ENCODE measurements around the gene DAG1. TPM values are rescaled to one million over a fixed set of nuclear protein-coding genes. Genes with fewer than 3 reads are reported as not detected.

DAG1 gene
- total RNA-seq, 1 donor from 2014 or later, result 46.8 TPM

- Mint-ChIP-seq H3K4me3 (ENCODE audit: unreplicated experiment) (peak overlapping the region; percentile 98), H3K4me1 (ENCODE audit: low read depth, unreplicated experiment) (peaks cover 4% of the 10 kb centered on the region), H3K27ac (ENCODE audit: unreplicated experiment) (no peak overlapping the region), H3K9me3 (ENCODE audit: unreplicated experiment) (peaks cover 4% of the 10 kb centered on the region), H3K27me3 (ENCODE audit: unreplicated experiment) (peaks cover 5% of the 10 kb centered on the region), H3K36me3 (ENCODE audit: unreplicated experiment) (peaks cover 4% of the 10 kb centered on the region)
- no peak for TF ChIP-seq CTCF (IDR thresholded peaks at IDR 0.05; ENCODE audit: partially characterized antibody, unreplicated experiment)
- DNase-seq, result no peak
Observed at GRCh38 chr3:49427586-49427985, 42.5 kb upstream of the DAG1 start.

GRCh38 chr3:49428752-49429080, 41.4 kb upstream of the DAG1 start:
- TF ChIP-seq CTCF (IDR thresholded peaks at IDR 0.05; ENCODE audit: partially characterized antibody, unreplicated experiment), result no peak
- H3K4me1 Mint-ChIP-seq (ENCODE audit: low read depth, unreplicated experiment), result no peaks in the 10 kb centered on the region
- H3K4me3 Mint-ChIP-seq (ENCODE audit: unreplicated experiment), result peak overlapping the region; percentile 98
- H3K27me3 Mint-ChIP-seq (ENCODE audit: unreplicated experiment), result peaks cover 5% of the 10 kb centered on the region
- peaks cover 4% of the 10 kb centered on the region for H3K9me3 Mint-ChIP-seq (ENCODE audit: unreplicated experiment)
- peak overlapping the region; percentile 44 for H3K27ac Mint-ChIP-seq (ENCODE audit: unreplicated experiment)
- no peaks in the 10 kb centered on the region for H3K36me3 Mint-ChIP-seq (ENCODE audit: unreplicated experiment)
- no peak for DNase-seq

- H3K27ac Mint-ChIP-seq (ENCODE audit: unreplicated experiment), result no peak overlapping the region
- no peak for TF ChIP-seq CTCF (IDR thresholded peaks at IDR 0.05; ENCODE audit: partially characterized antibody, unreplicated experiment)
- no peak for DNase-seq
- no peaks in the 10 kb centered on the region for H3K36me3 Mint-ChIP-seq (ENCODE audit: unreplicated experiment)
- no peaks in the 10 kb centered on the region for H3K27me3 Mint-ChIP-seq (ENCODE audit: unreplicated experiment)
- no peak overlapping the region for H3K4me3 Mint-ChIP-seq (ENCODE audit: unreplicated experiment)
- H3K9me3 Mint-ChIP-seq (ENCODE audit: unreplicated experiment), result no peaks in the 10 kb centered on the region
- no peaks in the 10 kb centered on the region for H3K4me1 Mint-ChIP-seq (ENCODE audit: low read depth, unreplicated experiment)
Observed at GRCh38 chr3:49434731-49435130, 35.3 kb upstream of the DAG1 start.

- H3K9me3 Mint-ChIP-seq (ENCODE audit: unreplicated experiment), result peaks cover 2% of the 10 kb centered on the region
- no peak for DNase-seq
- no peak for TF ChIP-seq CTCF (IDR thresholded peaks at IDR 0.05; ENCODE audit: partially characterized antibody, unreplicated experiment)
- no peak overlapping the region for H3K4me3 Mint-ChIP-seq (ENCODE audit: unreplicated experiment)
- H3K27ac Mint-ChIP-seq (ENCODE audit: unreplicated experiment), result no peak overlapping the region
- no peaks in the 10 kb centered on the region for H3K36me3 Mint-ChIP-seq (ENCODE audit: unreplicated experiment)
- no peaks in the 10 kb centered on the region for H3K4me1 Mint-ChIP-seq (ENCODE audit: low read depth, unreplicated experiment)
- no peaks in the 10 kb centered on the region for H3K27me3 Mint-ChIP-seq (ENCODE audit: unreplicated experiment)
Observed at GRCh38 chr3:49445391-49445790, 24.7 kb upstream of the DAG1 start.

- no peak for DNase-seq
- H3K4me1 Mint-ChIP-seq (ENCODE audit: low read depth, unreplicated experiment), result peaks cover 11% of the 10 kb centered on the region
- H3K27ac Mint-ChIP-seq (ENCODE audit: unreplicated experiment), result no peak overlapping the region
- H3K9me3 Mint-ChIP-seq (ENCODE audit: unreplicated experiment), result peaks cover 14% of the 10 kb centered on the region
- H3K4me3 Mint-ChIP-seq (ENCODE audit: unreplicated experiment), result peak overlapping the region; percentile 46
- H3K36me3 Mint-ChIP-seq (ENCODE audit: unreplicated experiment), result no peaks in the 10 kb centered on the region
- H3K27me3 Mint-ChIP-seq (ENCODE audit: unreplicated experiment), result peaks cover 3% of the 10 kb centered on the region
- no peak for TF ChIP-seq CTCF (IDR thresholded peaks at IDR 0.05; ENCODE audit: partially characterized antibody, unreplicated experiment)
Observed at GRCh38 chr3:49453621-49454020, 16.4 kb upstream of the DAG1 start.

Data from glutamatergic neuron (in vitro differentiated cells).